ENCODE measurements around the gene CCNY.

DNA sequence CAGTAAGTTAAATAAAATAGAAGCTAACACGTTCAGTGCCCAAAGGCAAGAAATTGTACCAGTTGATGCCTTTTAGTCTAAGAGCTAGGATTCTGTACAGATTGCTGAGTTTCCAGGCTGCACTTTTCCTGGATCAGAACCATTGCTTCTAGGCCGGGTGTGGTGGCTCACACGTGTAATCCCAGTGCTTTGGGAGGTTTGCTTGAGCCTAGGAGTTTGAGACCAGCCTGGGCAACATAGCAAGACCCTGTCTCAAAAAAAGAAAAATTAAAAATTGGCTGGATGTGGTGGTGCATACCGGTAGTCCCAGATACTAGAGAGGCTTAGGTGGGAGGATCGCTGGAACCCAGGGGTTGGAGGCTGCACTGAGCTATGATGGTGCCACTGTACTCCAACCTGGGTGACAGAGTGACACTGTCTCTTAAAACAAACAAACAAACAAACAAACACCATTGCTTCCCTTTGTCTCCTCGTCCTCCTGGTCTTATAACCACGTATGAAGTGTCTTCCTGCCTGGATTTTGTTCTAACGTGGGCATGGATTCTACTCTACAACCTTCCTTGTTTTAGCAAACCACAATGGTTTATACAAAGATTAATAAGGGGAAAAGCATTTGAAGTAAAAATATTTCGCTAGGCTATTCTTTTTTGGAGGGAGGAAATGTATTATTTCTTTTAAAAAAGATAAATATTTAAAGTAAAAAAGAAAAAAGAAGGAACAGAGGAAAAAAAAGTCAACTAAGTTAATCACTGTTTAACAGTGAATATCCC is 9.7 kb upstream of the CCNY start:
- TF ChIP-seq, protein P1, sequence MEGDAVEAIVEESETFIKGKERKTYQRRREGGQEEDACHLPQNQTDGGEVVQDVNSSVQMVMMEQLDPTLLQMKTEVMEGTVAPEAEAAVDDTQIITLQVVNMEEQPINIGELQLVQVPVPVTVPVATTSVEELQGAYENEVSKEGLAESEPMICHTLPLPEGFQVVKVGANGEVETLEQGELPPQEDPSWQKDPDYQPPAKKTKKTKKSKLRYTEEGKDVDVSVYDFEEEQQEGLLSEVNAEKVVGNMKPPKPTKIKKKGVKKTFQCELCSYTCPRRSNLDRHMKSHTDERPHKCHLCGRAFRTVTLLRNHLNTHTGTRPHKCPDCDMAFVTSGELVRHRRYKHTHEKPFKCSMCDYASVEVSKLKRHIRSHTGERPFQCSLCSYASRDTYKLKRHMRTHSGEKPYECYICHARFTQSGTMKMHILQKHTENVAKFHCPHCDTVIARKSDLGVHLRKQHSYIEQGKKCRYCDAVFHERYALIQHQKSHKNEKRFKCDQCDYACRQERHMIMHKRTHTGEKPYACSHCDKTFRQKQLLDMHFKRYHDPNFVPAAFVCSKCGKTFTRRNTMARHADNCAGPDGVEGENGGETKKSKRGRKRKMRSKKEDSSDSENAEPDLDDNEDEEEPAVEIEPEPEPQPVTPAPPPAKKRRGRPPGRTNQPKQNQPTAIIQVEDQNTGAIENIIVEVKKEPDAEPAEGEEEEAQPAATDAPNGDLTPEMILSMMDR (IDR thresholded peaks at IDR 0.05): no peak
- TF ChIP-seq EZH2 (IDR thresholded peaks at IDR 0.05; ENCODE audit: borderline replicate concordance, insufficient read depth, low read depth, low read length, poor library complexity, severe bottlenecking): no peak
